Measurements from ENCODE around the gene TOMM20. TPM values are rescaled to one million over a fixed set of nuclear protein-coding genes. Genes with fewer than 3 reads are reported as not detected.

TOMM20 gene
- total and polyA plus RNA-seq, 9 of the 15 experiments (the other 6 are each of a cell fraction or from before 2014, with no cell fraction given), result 70.6 to 334 (median 159) TPM

- TF ChIP-seq ETV6 (IDR thresholded peaks at IDR 0.05; ENCODE audit: borderline replicate concordance in 1 of 2, low read depth in 2 of 2, low read length in 1 of 2), result no peak
- no peak for TF ChIP-seq ETV6 (CRISPR knock-in tag; IDR thresholded peaks at IDR 0.05; ENCODE audit: borderline replicate concordance)
- no peak for TF ChIP-seq ZNF174 (CRISPR knock-in tag; IDR thresholded peaks at IDR 0.05)
- no peak for TF ChIP-seq NFATC3 (IDR thresholded peaks at IDR 0.05)
- 0 out of 2 replicates have a peak, but pooled peaks have one; percentile 34 for TF ChIP-seq ZNF449 (CRISPR knock-in tag; IDR thresholded peaks at IDR 0.05)
- TF ChIP-seq ZNF124 (CRISPR knock-in tag; IDR thresholded peaks at IDR 0.05), result no peak
- no peak for TF ChIP-seq CEBPZ (IDR thresholded peaks at IDR 0.05; ENCODE audit: borderline replicate concordance, low read depth, low read length)
- peak; percentile 56 for TF ChIP-seq POLR2H (tag; IDR thresholded peaks at IDR 0.05; ENCODE audit: low read depth)
- peak; percentile 44; the same call in 1 of the 2 replicates for TF ChIP-seq EP300 (IDR thresholded peaks at IDR 0.05; ENCODE audit: low read length)
- no peak for TF ChIP-seq ELK1 (CRISPR knock-in tag; IDR thresholded peaks at IDR 0.05)
- TF ChIP-seq ZNF324 (CRISPR knock-in tag; IDR thresholded peaks at IDR 0.05), result peak; percentile 15; the same call in 1 of the 2 replicates
- TF ChIP-seq LEF1 (IDR thresholded peaks at IDR 0.05), result no peak
- no peak for TF ChIP-seq PBX2 (CRISPR knock-in tag; IDR thresholded peaks at IDR 0.05; ENCODE audit: low read depth)
- no peak for TF ChIP-seq PBX2 (tag; conservative IDR thresholded peaks at IDR 0.05; ENCODE audit: low read depth)
- TF ChIP-seq SMARCE1 (IDR thresholded peaks at IDR 0.05), result no peak
- peak; percentile 62 for TF ChIP-seq ATF7 (IDR thresholded peaks at IDR 0.05)
- TF ChIP-seq CBFB (CRISPR knock-in tag; IDR thresholded peaks at IDR 0.05), result no peak
- no peak for TF ChIP-seq ZNF311 (CRISPR knock-in tag; IDR thresholded peaks at IDR 0.05)
- TF ChIP-seq PHF21A (IDR thresholded peaks at IDR 0.05; ENCODE audit: borderline replicate concordance, low read depth), result no peak
Observed at GRCh38 chr1:235112297-235113182, 16.1 kb downstream of the TOMM20 start (continued).
